Common myeloid progenitor, CD34-positive (primary cell): ENCODE results near the gene IGSF21.

Experiments
- CTCF ChIA-PET: fragments of 350-600 bp; sonication (Branson Sonifier 250); formaldehyde crosslinking; loops from one replicate; lab custom pipeline; 2021; ENCODE audit warnings: antibody characterized with exemption; lab: Charles Lee
- POLR2A ChIA-PET: fragments of 350-600 bp; sonication (Branson Sonifier 250); formaldehyde crosslinking; loops from one replicate; lab custom pipeline; 2021; ENCODE audit warnings: antibody characterized with exemption; lab: Charles Lee
- DNase-seq, 3 donors: peaks; one replicate each; pipeline versions ENCODE4 v3.0.0 to v3.0.0-alpha.2; 2013
- H3K27ac ChIP-seq, 2 experiments: 1 replicate in 1 of 2; 2 replicates in 1 of 2; pipeline ENCODE4 v1.7.0; 2013; ENCODE audit warnings: inconsistent platforms in 2 of 2, low read length in 2 of 2, mild to moderate bottlenecking in 2 of 2, low read depth in 1 of 2, moderate library complexity in 1 of 2; ENCODE audit not compliant: severe bottlenecking in 2 of 2, insufficient read depth in 1 of 2, poor library complexity in 1 of 2
- H3K27me3 ChIP-seq, 5 experiments: replicated peaks in 2 of 5; 1 replicate in 3 of 5; 2 replicates in 2 of 5; pipeline versions ENCODE4 v1.6.1 to v1.7.0; 2013; ENCODE audit warnings: low read length in 4 of 5, mild to moderate bottlenecking in 2 of 5, moderate library complexity in 2 of 5, inconsistent platforms in 1 of 5; ENCODE audit not compliant: insufficient read depth in 5 of 5, control insufficient read depth in 4 of 5
- H3K36me3 ChIP-seq, 4 experiments: 1 replicate in 2 of 4; 2 replicates in 2 of 4; pipeline versions ENCODE4 v1.6.1 to v1.7.0; 2013; ENCODE audit warnings: low read length in 3 of 4, control low read depth in 1 of 4, mild to moderate bottlenecking in 1 of 4; ENCODE audit not compliant: control insufficient read depth in 4 of 4, insufficient read depth in 4 of 4
- H3K4me1 ChIP-seq, 4 experiments: 1 replicate in 3 of 4; 2 replicates in 1 of 4; pipeline versions ENCODE4 v1.6.1 to v1.7.1; 2013; ENCODE audit warnings: low read length in 3 of 4, mild to moderate bottlenecking in 3 of 4, control low read depth in 1 of 4, inconsistent platforms in 1 of 4, moderate library complexity in 1 of 4; ENCODE audit not compliant: control insufficient read depth in 4 of 4, insufficient read depth in 4 of 4; ENCODE audit errors: control extremely low read depth in 1 of 4
- H3K4me3 ChIP-seq, 7 experiments: 1 replicate in 4 of 7; 2 replicates in 3 of 7; pipeline versions ENCODE4 v1.5.1 to v1.7.0; 2013; ENCODE audit warnings: mild to moderate bottlenecking in 7 of 7, low read length in 6 of 7, moderate library complexity in 6 of 7, inconsistent platforms in 2 of 7, low read depth in 2 of 7, control low read depth in 1 of 7; ENCODE audit not compliant: insufficient read depth in 4 of 7, control insufficient read depth in 1 of 7; ENCODE audit errors: extremely low read depth in 1 of 7
- H3K9me3 ChIP-seq, 5 experiments: 1 replicate in 4 of 5; 2 replicates in 1 of 5; pipeline versions ENCODE4 v1.6.1 to v1.7.1; 2013; ENCODE audit warnings: low read length in 4 of 5, mild to moderate bottlenecking in 2 of 5, inconsistent platforms in 1 of 5, low read depth in 1 of 5, moderate library complexity in 1 of 5; ENCODE audit not compliant: control insufficient read depth in 4 of 5, insufficient read depth in 2 of 5; ENCODE audit errors: control extremely low read depth in 1 of 5
- WGBS: methylation state at CpG from one replicate; pipeline ENCODE4 v1.1.5; 2013; ENCODE audit not compliant: insufficient coverage; 5-methylcytosine and 5-hydroxymethylcytosine counted together

Gene IGSF21

GRCh38 chr1:18292531-18292930 lies 184.9 kb downstream of the IGSF21 start:
- DNase-seq, result no peak
- Histone ChIP-seq H3K27ac (no peak overlapping the region), H3K27me3 (peaks cover 0 to 97% (median 16%) of the 10 kb centered on the region in 5 experiments), H3K4me3 (no peak overlapping the region), H3K9me3 (peaks cover 0 to 3% (median 0%) of the 10 kb centered on the region in 5 experiments), H3K4me1 (no peaks in the 10 kb centered on the region), H3K36me3 (no peaks in the 10 kb centered on the region)
- ChIA-PET POLR2A (no interaction called here), CTCF (no interaction called here)
- WGBS, result 94% methylated on average over 6 of the region's 7 CpGs

GRCh38 chr1:18293291-18293690 lies 185.7 kb downstream of the IGSF21 start:
- no peaks in the 10 kb centered on the region for H3K4me1 ChIP-seq
- POLR2A ChIA-PET, result no interaction called here
- H3K36me3 ChIP-seq, result no peaks in the 10 kb centered on the region
- H3K9me3 ChIP-seq, result peaks cover 0 to 3% (median 0%) of the 10 kb centered on the region in 5 experiments
- CTCF ChIA-PET, result no interaction called here
- DNase-seq, result no peak
- peaks cover 0 to 99% (median 21%) of the 10 kb centered on the region in 5 experiments for H3K27me3 ChIP-seq
- H3K27ac ChIP-seq, result no peak overlapping the region
- no CpG with 5 or more reads among the region's 6 CpGs for WGBS
- H3K4me3 ChIP-seq, result no peak overlapping the region

GRCh38 chr1:18294437-18295176 lies 187.0 kb downstream of the IGSF21 start:
- no peaks in the 10 kb centered on the region for H3K36me3 ChIP-seq
- no peaks in the 10 kb centered on the region for H3K4me1 ChIP-seq
- no peak overlapping the region for H3K27ac ChIP-seq
- H3K9me3 ChIP-seq, result peaks cover 0 to 3% (median 0%) of the 10 kb centered on the region in 5 experiments
- ChIA-PET POLR2A (no interaction called here), CTCF (no interaction called here)
- no peak for DNase-seq
- WGBS, result 26% methylated on average over 7 of the region's 16 CpGs
- peaks cover 0 to 98% (median 24%) of the 10 kb centered on the region in 5 experiments for H3K27me3 ChIP-seq
- H3K4me3 ChIP-seq, result no peak overlapping the region

GRCh38 chr1:18297896-18298648 lies 190.5 kb downstream of the IGSF21 start:
- H3K27me3 ChIP-seq, result peaks cover 0 to 63% (median 17%) of the 10 kb centered on the region in 5 experiments
- ChIA-PET POLR2A (no interaction called here), CTCF (interaction anchor here (1.2 to 1.4 kb wide), 2 partner anchors 7 to 9 kb away, joined by 3 read pairs; no protein-coding TSS in a partner anchor)
- DNase-seq, result no peak
- no peaks in the 10 kb centered on the region for H3K4me1 ChIP-seq
- peaks cover 0 to 3% (median 0%) of the 10 kb centered on the region in 5 experiments for H3K9me3 ChIP-seq
- no peak overlapping the region for H3K27ac ChIP-seq
- no peaks in the 10 kb centered on the region for H3K36me3 ChIP-seq
- 46% methylated on average over 7 of the region's 11 CpGs for WGBS
- H3K4me3 ChIP-seq, result no peak overlapping the region

GRCh38 chr1:18299441-18300338 lies 192.1 kb downstream of the IGSF21 start:
- no peak overlapping the region for H3K27ac ChIP-seq
- DNase-seq, result peak; percentile 12 to 28 (median 22)
- ChIA-PET POLR2A (interaction anchor here (0.6 kb wide), 1 partner anchor 32 kb away, joined by 3 read pairs; no protein-coding TSS in a partner anchor), CTCF (interaction anchor here (1.4 kb wide), 1 partner anchor 9 kb away, joined by 3 read pairs; no protein-coding TSS in a partner anchor)
- no peaks in the 10 kb centered on the region for H3K4me1 ChIP-seq
- 66% methylated on average over 5 of the region's 7 CpGs for WGBS
- no peak overlapping the region for H3K4me3 ChIP-seq
- H3K27me3 ChIP-seq, result peaks cover 0 to 57% (median 14%) of the 10 kb centered on the region in 5 experiments
- H3K36me3 ChIP-seq, result no peaks in the 10 kb centered on the region
- peaks cover 0 to 3% (median 0%) of the 10 kb centered on the region in 5 experiments for H3K9me3 ChIP-seq

GRCh38 chr1:18300376-18300775 lies 192.8 kb downstream of the IGSF21 start:
- POLR2A ChIA-PET, result interaction anchor here (0.6 kb wide), 1 partner anchor 33 kb away, joined by 3 read pairs; no protein-coding TSS in a partner anchor
- Histone ChIP-seq H3K27ac (no peak overlapping the region), H3K36me3 (no peaks in the 10 kb centered on the region), H3K4me1 (no peaks in the 10 kb centered on the region), H3K9me3 (peaks cover 0 to 3% (median 0%) of the 10 kb centered on the region in 5 experiments), H3K4me3 (no peak overlapping the region), H3K27me3 (peaks cover 0 to 50% (median 11%) of the 10 kb centered on the region in 5 experiments)
- CTCF ChIA-PET, result no interaction called here
- no peak for DNase-seq
- WGBS, result 88% methylated on average over 1 of the region's 2 CpGs
